ENCODE data around the gene EML3.

DNA sequence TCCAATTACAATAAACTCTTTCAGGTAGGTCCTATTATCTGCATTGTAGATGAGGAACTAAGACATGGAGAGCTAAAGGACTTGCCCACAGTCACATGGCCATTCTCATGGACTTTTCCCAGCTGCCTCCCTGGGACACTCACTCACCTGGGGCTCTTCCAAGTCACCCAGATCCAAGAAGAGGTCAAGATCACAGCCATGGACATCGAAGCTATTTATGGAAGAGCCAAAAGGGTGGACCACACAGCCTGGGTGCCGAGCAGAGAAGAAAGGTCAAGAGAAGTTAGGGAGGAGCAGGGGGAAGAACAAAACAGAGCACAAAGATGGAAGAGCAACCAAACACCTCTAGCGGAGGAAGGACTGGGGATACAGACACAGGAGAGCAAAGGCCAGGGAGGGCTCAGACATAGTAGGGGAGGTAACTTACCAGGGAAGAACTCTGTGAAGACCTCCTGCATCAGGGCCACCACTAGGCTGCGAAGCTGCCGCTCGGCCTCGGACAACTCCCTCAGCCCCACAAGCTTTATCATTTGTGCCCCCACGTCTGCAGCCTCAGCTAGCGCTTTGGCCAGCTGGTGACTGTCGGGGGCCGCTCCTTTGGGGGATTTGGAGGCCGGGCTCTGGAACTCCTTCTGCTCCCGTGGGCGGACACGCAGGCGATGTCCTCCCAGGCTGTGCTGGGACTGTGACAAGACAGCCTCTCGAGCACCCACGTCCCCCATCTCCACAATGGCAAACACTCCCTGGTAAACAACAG, 31.4 kb downstream of the EML3 start:
- TF ChIP-seq, protein P1, sequence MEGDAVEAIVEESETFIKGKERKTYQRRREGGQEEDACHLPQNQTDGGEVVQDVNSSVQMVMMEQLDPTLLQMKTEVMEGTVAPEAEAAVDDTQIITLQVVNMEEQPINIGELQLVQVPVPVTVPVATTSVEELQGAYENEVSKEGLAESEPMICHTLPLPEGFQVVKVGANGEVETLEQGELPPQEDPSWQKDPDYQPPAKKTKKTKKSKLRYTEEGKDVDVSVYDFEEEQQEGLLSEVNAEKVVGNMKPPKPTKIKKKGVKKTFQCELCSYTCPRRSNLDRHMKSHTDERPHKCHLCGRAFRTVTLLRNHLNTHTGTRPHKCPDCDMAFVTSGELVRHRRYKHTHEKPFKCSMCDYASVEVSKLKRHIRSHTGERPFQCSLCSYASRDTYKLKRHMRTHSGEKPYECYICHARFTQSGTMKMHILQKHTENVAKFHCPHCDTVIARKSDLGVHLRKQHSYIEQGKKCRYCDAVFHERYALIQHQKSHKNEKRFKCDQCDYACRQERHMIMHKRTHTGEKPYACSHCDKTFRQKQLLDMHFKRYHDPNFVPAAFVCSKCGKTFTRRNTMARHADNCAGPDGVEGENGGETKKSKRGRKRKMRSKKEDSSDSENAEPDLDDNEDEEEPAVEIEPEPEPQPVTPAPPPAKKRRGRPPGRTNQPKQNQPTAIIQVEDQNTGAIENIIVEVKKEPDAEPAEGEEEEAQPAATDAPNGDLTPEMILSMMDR (IDR thresholded peaks at IDR 0.05): no peak
- TF ChIP-seq POLR2AphosphoS5 (IDR thresholded peaks at IDR 0.05; ENCODE audit: low read depth, low read length): no peak
